GM19035 (cell line): ENCODE measurements around the gene PTPN14.

Experiments
- ATAC-seq: cut with Tn5 transposase; IDR thresholded peaks from one replicate; pipeline ENCODE4 v1.9.1; 2021; ENCODE audit not compliant: unreplicated experiment

Gene PTPN14

DNA sequence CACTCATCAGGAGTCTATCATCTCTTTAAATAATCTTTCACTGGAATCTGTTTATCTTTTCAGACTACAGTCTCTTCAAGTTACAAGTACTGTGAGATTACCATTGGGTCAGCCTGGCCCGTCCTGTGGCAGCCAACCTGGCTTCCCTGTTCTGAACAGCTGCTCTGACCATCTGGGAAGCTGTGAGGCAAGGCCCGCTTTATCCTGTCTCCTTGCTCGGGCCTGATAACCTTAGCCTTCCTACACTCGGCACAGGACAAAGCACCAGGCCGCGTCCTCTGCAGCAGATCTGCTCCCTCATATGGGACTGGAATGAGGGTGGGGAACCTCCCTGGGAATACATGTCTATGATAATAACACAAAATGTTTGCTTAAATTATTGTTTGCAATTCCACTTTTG lies 113.3 kb downstream of the PTPN14 start:
- ATAC-seq, result no peak

DNA sequence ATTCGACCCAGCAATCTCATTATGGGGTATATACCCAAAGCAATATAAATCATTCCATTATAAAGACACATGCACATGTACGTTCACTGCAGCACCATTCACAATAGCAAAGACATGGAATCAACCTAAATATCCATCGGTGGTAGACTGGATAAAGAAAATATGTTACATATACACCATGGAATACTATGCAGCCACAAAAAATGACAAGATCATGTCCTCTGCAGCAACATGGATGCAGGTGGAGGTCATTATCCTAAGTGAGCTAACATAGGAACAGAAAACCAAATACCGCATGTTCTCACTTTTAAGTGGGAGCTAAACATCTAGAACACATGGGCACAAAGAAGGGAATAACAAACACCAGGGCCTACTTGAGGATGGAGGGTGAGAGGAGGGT lies 115.5 kb downstream of the PTPN14 start:
- ATAC-seq, result no peak

DNA sequence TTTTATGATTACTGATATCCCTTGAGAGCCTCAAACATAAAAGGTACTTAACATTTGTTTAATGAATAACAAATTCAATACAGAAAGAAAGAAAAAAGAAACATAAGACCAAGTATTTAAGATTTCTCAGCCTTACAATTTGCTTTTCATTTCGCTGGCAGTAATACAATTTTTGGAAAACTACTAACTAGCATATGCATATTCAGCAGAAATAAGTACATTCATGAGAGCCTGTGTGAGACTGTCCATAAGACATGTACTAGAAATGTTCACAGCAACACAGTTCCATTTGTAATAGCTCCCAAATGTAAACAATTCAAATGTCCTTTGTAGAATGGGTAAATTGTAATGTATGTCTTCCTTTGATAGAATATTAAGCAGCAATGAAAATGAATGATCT lies 119.2 kb downstream of the PTPN14 start:
- ATAC-seq, result no peak

DNA sequence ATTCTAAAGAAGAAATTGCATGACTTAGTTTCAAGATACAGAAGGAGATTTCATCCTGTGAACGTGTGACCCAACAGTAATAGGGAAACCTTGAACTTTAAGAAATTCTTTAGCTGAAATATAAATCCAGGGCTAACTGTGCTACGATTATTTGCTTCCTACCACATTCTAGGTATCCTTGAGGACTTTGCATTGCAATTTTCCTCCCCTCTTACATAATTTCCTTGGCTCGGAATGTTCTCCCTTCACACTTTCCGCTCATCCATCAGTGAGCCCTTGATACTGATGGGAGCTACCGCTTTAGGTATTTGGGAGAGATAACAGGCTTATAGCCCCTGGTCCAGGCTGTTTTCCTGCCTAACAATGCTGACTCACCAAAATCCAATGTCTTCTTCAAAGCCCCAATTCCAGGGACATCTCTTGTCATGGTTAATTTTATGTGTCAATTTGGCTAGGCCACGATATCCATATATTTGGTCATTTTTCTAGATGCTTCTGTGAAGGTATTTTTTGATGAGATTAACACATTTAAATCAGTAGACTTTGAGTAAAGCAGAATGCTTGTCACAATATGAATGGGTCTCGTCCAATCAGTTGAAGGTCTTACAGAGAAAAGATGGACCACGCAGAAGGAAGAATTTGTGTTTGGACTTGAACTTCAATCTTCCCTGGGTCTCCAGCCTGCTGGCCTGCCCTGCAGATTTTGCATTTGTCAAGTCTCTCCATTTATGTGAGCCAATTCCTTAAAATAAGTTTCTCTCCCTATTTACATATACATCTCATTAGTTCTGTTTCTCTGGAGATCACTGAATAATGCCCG lies 121.2 kb downstream of the PTPN14 start:
- no peak for ATAC-seq

- ATAC-seq, result peak; percentile 91
Measured at GRCh38 chr1:214427871-214428277, 123.5 kb downstream of the PTPN14 start.

DNA sequence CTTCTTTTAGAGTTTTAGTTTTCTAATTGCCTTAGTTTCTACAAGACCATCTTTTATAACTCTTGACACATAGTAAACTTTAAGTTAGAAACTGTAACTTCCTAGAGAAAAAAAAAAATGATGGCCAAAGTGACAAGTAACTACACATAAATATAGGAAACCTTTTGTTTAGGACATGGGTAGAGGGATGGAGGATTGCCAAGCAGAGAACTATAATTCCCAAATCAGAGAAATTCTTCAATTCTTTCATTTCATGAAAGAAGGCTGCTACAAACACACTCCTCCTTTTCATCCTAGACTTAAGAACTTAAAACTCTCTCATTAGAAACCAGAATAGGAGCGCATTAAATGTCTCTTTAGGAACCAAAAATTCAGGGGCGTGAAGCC lies 125.0 kb downstream of the PTPN14 start:
- ATAC-seq, result no peak

DNA sequence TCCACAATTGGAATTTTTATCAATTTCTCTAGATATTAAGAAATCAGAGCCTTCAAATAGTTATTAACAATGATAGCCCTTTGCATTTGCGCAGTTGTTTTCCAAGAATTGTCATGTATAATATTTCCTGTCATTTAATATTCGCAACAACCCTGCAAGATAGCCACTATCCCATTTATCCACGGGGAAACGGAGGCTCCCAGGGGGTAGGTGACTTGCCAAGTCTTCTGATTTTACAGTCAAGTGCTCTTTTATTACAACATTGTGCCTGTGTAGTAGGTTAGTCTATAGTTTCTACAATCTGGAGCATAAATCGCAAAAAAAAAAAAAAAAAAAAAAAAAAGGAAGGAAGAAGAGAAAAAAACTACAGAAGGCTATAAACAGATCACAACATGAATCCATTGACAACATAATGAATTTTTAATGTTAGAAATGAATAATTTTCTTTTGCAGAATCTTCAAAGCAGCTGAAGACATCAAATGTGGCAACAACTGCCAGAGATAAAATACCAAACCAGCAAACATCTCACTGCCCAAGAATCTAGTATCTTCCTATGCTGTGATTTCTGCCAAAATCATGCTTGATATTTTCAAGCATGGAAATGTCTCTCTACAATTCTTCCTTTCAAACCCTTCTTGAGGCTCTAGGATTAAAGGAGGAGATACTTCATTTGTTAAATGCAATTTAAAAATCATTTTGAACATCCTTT lies 125.5 kb downstream of the PTPN14 start:
- no peak for ATAC-seq

- ATAC-seq, result no peak
Measured at GRCh38 chr1:214425101-214425500, 126.3 kb downstream of the PTPN14 start.

GRCh38 chr1:214423045-214423444 lies 128.4 kb downstream of the PTPN14 start:
- ATAC-seq, result no peak

DNA sequence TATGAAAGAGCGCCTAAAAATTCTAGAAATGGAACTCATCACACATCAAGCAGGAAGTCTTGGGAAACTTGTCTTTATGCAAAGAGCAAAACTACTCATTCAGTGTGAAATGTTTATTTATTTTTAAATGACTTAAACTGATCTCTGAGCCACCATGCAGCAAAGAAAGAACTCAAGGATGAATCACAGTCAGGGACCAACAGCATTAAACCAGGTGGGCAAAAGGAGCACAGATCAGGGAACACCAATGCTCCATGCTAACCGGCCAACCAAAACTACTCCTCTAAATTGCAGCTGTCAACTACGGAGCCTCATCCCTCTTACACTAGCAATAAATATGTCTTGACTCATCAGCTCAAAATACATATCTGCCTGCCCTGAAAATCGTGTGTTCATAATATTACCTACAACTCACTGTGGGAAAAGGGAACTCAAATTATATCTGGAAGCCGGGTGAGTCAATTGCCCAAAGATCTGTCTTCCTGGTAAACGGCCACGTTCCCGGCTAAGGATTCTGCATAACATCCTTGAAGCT lies 129.2 kb downstream of the PTPN14 start:
- ATAC-seq, result no peak

DNA sequence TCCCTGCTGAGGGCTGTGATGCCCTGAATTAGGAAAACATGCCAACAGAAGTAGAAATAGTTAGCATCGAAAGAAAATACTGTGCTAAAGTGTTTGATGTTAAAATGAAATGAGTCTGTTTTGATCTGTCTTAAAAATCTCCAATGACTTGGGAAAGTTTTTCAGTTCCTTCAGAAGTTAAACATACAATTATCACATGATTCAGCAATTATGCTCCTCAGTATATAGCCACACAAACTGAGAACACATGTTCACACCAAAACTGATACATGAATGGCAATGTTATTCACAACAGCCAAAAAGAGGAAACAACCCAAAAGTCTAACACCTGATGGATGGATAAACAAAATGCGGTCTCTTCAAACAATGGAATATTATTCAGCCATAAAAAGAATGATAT lies 130.6 kb downstream of the PTPN14 start:
- ATAC-seq, result no peak

DNA sequence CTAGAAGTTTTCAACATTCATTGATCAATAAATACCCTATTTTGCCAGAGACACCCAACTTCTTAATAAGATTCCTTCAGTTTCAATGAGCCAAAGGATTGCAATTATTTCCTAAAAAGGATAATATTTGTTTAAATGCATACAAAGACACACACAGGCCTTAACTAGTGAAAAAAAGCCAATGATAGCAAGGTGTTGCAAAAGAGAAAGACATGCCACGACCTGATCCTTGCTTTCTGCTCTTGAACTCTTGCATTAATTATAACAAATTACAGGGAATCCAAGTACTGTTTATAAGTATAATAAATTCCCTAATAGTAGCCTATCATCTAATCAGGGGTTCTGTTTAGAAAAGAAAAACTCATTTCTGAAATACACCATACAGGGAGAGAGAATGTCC lies 131.1 kb downstream of the PTPN14 start:
- no peak for ATAC-seq

DNA sequence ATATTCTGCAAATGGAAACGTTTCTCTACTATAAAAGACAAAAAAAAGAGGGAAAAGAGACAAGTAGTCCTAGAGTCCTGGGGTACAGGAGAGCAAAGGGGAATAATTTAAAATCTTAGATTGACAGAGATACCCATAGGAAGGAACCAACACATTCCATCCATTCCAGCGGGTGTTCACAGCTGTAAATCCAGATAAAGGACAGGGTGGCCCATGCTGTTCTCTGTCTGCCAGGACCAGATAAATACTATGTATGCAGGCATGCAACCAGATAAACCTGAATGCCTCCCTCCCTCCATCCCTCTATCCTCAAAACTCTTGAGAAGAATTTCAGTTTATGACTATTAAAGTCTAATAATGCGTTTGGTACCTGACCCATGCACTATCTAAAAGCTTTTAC lies 131.8 kb downstream of the PTPN14 start:
- ATAC-seq, result no peak

- no peak for ATAC-seq
Measured at GRCh38 chr1:214418391-214418790, 133.0 kb downstream of the PTPN14 start.

DNA sequence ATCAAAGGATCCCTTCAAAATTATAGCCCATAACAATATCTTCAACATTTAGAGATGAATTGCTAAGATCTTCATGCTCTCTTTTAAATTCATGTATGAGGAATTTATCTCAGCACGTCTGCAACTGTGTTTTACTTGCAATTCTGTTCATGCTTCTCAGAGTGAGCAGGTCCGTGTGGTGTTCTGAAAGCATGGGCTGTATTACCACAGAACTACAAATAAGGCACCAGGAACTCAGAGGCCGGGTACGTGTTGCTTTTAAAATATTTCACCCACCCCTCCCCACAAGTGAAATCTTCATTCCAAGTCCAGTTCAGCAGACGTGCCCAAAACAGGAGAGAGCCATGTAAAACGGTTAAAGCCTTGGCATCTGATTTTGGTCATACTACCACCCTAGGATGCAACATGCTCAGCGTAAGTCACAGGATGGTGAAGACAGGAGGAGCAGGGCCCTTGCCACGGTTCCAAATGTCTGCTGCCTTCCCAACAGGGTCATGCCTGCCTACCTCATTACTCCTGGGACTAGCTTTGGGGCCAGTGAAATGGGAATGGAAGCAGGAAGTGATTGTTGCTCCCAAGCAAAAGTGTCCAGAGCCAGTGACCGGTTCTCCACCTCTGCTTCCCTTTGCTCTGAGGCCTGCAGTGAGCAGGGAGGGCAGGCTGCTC lies 133.7 kb downstream of the PTPN14 start:
- ATAC-seq, result no peak

DNA sequence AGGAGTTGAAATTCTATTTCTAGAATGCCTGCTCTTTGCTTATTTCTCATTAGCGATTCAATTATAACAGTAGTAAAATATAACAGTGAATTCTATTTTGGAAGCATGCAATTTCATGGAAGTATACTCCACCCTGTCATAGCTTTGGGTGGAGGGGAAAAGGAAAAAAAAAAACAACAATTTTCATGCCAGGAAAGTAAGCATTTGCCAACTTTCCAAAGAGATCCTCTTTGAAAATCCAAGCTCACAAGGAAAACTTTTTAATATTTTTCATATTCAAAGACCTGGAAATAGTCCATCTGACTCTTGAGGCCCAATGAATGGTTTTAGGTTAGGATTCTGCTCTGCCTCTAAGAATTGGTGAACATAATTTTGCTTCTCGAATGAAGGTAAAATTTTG lies 134.5 kb downstream of the PTPN14 start:
- ATAC-seq, result no peak

- no peak for ATAC-seq
Measured at GRCh38 chr1:214416417-214416816, 135.0 kb downstream of the PTPN14 start.

- ATAC-seq, result no peak
Measured at GRCh38 chr1:214415131-214415530, 136.3 kb downstream of the PTPN14 start.

GRCh38 chr1:214414691-214415090 lies 136.7 kb downstream of the PTPN14 start:
- ATAC-seq, result no peak

- ATAC-seq, result no peak
Measured at GRCh38 chr1:214413315-214413714, 138.1 kb downstream of the PTPN14 start.

DNA sequence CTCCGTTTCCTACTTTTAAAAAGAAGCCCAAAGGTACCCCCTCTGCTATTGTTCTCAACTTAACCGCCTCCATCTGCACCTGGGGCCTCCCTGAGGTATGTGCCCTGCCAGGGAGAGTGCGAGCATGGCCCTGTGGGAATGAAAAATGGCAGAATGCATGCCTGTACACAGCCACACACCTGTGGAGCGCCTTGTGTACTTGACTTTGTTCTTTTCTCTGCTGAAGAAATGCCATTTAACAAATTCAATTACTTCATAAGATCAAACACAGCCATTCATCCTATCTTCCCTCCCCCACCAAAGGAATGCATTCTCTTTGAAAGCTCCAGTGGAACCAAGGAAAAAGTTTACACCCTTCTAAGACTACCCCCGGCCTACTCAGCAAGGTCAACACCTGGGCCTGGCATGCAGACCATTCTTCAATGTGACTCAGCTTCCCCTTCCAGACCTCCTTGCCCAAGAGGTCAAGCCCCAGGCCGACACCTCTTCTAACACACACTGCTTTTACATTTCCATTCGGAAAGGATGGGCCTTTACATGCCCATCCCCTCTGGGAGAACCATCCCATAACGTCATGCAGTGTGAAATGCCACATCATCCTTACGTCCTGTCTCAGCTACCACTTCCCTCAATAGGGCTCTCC lies 146.7 kb downstream of the PTPN14 start:
- ATAC-seq, result no peak
